Epithelial cell of proximal tubule (primary cell): ENCODE measurements around the gene TSPAN16. TPM values are rescaled to one million over a fixed set of nuclear protein-coding genes. Genes with fewer than 3 reads are reported as not detected.

Experiments used
- DNase-seq: peaks from one replicate; pipeline ENCODE4 v3.0.0-alpha.2; 2011; ENCODE audit warnings: low read depth
- H3K4me3 ChIP-seq: 2 replicates; pipeline ENCODE4 v1.5.1; 2011; ENCODE audit warnings: low read depth, mild to moderate bottlenecking, low read length
- CTCF ChIP-seq: conservative IDR thresholded peaks from 2 replicates; pipeline ENCODE4 v1.5.1; 2012; ENCODE audit warnings: low read depth, mild to moderate bottlenecking, low read length
- total RNA-seq: library from RNA; depleted of rRNA; stranded (reverse); fragments of >200 nt; gene quantifications from 2 replicates; pipeline ENCODE4 v1.2.3, GENCODE V29; 2015

The TSPAN16 gene
- total RNA-seq, 1 donor from 2014 or later: not detected

DNA sequence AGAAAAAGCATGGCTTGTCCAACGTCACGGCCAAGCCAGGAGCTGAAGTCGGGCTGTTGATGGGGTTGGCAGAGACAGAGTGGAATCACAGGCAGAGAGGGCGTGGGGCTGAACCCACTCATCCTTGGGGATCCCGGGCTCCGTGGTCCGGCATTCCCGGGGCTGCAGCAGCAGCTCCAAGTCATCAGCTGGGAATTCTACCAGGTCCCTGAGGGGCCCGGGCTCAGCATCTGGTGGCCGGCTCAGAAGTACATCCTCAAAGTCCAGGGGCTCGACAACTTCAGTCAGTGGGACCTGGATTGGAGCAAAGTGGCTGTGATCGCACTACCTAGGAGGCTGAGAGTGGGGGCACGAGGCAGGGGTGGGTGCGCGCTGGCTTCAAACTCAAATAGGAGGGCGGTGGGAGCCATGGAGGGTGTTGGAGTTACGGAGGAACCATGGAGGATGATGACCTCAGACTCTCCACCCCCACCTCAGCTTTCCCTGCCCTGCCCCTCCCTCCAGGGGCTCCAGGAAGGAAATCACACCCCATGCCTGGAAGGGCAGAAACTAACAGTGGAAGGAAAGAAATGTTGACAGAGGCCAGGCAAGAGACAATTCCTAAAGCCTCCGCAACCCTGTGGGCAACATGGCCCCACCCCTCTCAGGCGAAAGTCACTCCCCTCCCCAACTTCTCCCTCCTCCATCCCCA is 43.1 kb upstream of the TSPAN16 start:
- no peak for TF ChIP-seq CTCF
- DNase-seq: no peak
- no peak overlapping the region for H3K4me3 ChIP-seq

- no peak overlapping the region for H3K4me3 ChIP-seq
These were observed 41.3 kb upstream of the TSPAN16 start for GRCh38 chr19:11254666-11255065.

GRCh38 chr19:11256189-11256588 is 39.8 kb upstream of the TSPAN16 start:
- no peak for DNase-seq
- TF ChIP-seq CTCF: no peak
- H3K4me3 ChIP-seq: no peak overlapping the region

More at GRCh38 chr19:11254666-11255065, 41.3 kb upstream of the TSPAN16 start:
- DNase-seq: no peak
- peak; percentile 43 for TF ChIP-seq CTCF

DNA sequence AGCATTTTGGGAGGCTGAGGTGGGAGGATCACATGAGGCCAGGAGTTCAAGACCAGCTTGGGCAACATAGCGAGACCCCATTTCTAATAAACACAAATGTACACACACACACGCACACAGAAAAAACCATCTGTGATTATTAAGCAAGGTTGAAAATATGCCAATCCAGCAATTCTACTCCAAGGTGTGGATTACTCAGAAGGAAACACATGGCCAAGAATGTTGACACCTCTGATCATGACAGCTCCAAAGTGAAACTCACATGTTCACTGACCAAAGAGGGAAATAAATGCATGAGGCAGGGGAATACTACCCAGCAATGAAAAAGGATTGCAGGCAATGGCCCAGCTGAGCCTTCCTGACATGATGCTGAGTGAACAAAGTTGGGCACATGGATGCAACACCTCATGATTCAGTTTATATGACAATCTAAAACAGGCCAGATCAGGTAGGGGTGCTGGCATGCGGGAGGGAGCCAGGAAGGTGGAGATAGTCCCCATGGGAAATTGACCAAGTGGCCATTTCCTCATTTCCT is 38.0 kb upstream of the TSPAN16 start:
- no peak for TF ChIP-seq CTCF
- no peak overlapping the region for H3K4me3 ChIP-seq
- DNase-seq: no peak

DNA sequence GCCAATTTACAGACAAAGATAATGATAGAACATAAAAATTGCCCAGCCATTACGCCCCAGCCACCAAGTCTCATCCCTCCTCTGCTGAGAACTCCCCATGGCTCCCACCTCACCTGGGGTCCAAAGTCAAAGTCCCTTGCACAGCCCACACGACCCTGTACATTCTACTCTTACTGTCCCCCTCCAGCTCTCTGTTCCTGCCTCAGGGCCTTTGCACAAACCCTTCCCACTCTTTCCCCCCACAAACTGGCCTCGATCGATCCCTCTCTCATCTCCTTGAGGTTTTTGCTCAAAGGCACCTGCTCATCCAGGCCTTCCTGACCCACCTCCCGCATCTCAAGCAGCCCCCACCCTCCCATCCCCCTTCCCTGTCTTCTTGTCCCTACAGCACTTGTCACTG is 35.0 kb upstream of the TSPAN16 start:
- H3K4me3 ChIP-seq: no peak overlapping the region
- TF ChIP-seq CTCF: no peak
- DNase-seq: no peak

- no peak for TF ChIP-seq CTCF
- no peak for DNase-seq
- peak overlapping the region; percentile 81 for H3K4me3 ChIP-seq
These were observed 34.5 kb upstream of the TSPAN16 start for GRCh38 chr19:11261431-11261970.
